ENCODE data around the gene SCRN1.

SCRN1 gene

GRCh38 chr7:29875741-29876140 lies 113.9 kb downstream of the SCRN1 start:
- no peaks in the 10 kb centered on the region for H3K36me3 ChIP-seq (ENCODE audit: control insufficient read depth in 2 of 2, insufficient read depth in 2 of 2, low read length in 2 of 2)
- no peak overlapping the region for H3K4me3 ChIP-seq (ENCODE audit: low read length in 2 of 2)
- no peak overlapping the region for H3K9ac ChIP-seq (ENCODE audit: low read depth in 1 of 2, low read length in 2 of 2)
- H3K4me1 ChIP-seq (ENCODE audit: control insufficient read depth in 2 of 2, insufficient read depth in 2 of 2, low read length in 2 of 2), result no peaks in the 10 kb centered on the region
- H3K9me3 ChIP-seq (ENCODE audit: control insufficient read depth in 2 of 2, low read length in 2 of 2), result no peaks in the 10 kb centered on the region
- H3K27me3 ChIP-seq (ENCODE audit: control insufficient read depth in 2 of 2, insufficient read depth in 2 of 2, low read length in 2 of 2), result peaks cover 0 to 2% of the 10 kb centered on the region in 2 donors
- no peak overlapping the region for H3K27ac ChIP-seq (ENCODE audit: low read depth in 2 of 2, low read length in 2 of 2)

GRCh38 chr7:29873644-29874294 lies 115.8 kb downstream of the SCRN1 start:
- Histone ChIP-seq H3K27me3 (ENCODE audit: control insufficient read depth in 2 of 2, insufficient read depth in 2 of 2, low read length in 2 of 2) (peaks cover 0 to 2% of the 10 kb centered on the region in 2 donors), H3K9ac (ENCODE audit: low read depth in 1 of 2, low read length in 2 of 2) (no peak overlapping the region), H3K27ac (ENCODE audit: low read depth in 2 of 2, low read length in 2 of 2) (no peak overlapping the region), H3K36me3 (ENCODE audit: control insufficient read depth in 2 of 2, insufficient read depth in 2 of 2, low read length in 2 of 2) (no peaks in the 10 kb centered on the region), H3K9me3 (ENCODE audit: control insufficient read depth in 2 of 2, low read length in 2 of 2) (no peaks in the 10 kb centered on the region), H3K4me3 (ENCODE audit: low read length in 2 of 2) (no peak overlapping the region), H3K4me1 (ENCODE audit: control insufficient read depth in 2 of 2, insufficient read depth in 2 of 2, low read length in 2 of 2) (no peaks in the 10 kb centered on the region)

GRCh38 chr7:29871787-29872398 lies 117.7 kb downstream of the SCRN1 start:
- Histone ChIP-seq H3K27ac (ENCODE audit: low read depth in 2 of 2, low read length in 2 of 2) (no peak overlapping the region), H3K4me3 (ENCODE audit: low read length in 2 of 2) (no peak overlapping the region), H3K27me3 (ENCODE audit: control insufficient read depth in 2 of 2, insufficient read depth in 2 of 2, low read length in 2 of 2) (peaks cover 0 to 2% of the 10 kb centered on the region in 2 donors), H3K9ac (ENCODE audit: low read depth in 1 of 2, low read length in 2 of 2) (no peak overlapping the region), H3K4me1 (ENCODE audit: control insufficient read depth in 2 of 2, insufficient read depth in 2 of 2, low read length in 2 of 2) (no peaks in the 10 kb centered on the region), H3K36me3 (ENCODE audit: control insufficient read depth in 2 of 2, insufficient read depth in 2 of 2, low read length in 2 of 2) (no peaks in the 10 kb centered on the region), H3K9me3 (ENCODE audit: control insufficient read depth in 2 of 2, low read length in 2 of 2) (no peaks in the 10 kb centered on the region)
